HL-60 (cell line): ENCODE data around the gene WIZ.

ENCODE experiments used
- DNase-seq, 2 experiments: peaks; one replicate each; pipeline ENCODE4 v3.0.0-alpha.2; 2010 to 2020; ENCODE audit warnings: low read depth in 1 of 2, low spot score in 1 of 2
- H3K27ac ChIP-seq: fragments of 250-450 bp; sonication (Bioruptor Pico); replicated peaks from 2 replicates; pipeline ENCODE4 v1.5.1; 2020; ENCODE audit warnings: mild to moderate bottlenecking, moderate library complexity
- H3K27me3 ChIP-seq: fragments of 250-450 bp; sonication (Bioruptor Pico); 2 replicates; pipeline ENCODE4 v1.5.1; 2021; ENCODE audit warnings: mild to moderate bottlenecking, moderate library complexity; ENCODE audit not compliant: insufficient read depth, poor library complexity, severe bottlenecking
- H3K4me3 ChIP-seq: replicated peaks from 2 replicates; pipeline ENCODE4 v1.5.1; 2011; ENCODE audit warnings: mild to moderate bottlenecking, control low read depth, low read length; ENCODE audit not compliant: insufficient read depth
- CTCF ChIP-seq: IDR thresholded peaks from one replicate; pipeline ENCODE4 v1.5.1; 2011; ENCODE audit warnings: low read length, control low read depth, inconsistent platforms; ENCODE audit not compliant: insufficient read depth
- GABPA ChIP-seq: IDR thresholded peaks from 2 replicates; pipeline ENCODE4 v1.6.1; 2012; ENCODE audit warnings: low read depth
- POLR2AphosphoS5 ChIP-seq: IDR thresholded peaks from 2 replicates; pipeline ENCODE4 v1.6.1; 2012; ENCODE audit warnings: low read depth
- SPI1 ChIP-seq: IDR thresholded peaks from 2 replicates; pipeline ENCODE4 v1.6.1; 2012; ENCODE audit warnings: low read depth, mild to moderate bottlenecking, borderline replicate concordance
- TF ChIP-seq, protein P1 (sequence below): IDR thresholded peaks from 2 replicates; pipeline ENCODE4 v1.6.1; 2012; ENCODE audit warnings: low read depth; ENCODE audit not compliant: insufficient replicate concordance

Gene WIZ

DNA sequence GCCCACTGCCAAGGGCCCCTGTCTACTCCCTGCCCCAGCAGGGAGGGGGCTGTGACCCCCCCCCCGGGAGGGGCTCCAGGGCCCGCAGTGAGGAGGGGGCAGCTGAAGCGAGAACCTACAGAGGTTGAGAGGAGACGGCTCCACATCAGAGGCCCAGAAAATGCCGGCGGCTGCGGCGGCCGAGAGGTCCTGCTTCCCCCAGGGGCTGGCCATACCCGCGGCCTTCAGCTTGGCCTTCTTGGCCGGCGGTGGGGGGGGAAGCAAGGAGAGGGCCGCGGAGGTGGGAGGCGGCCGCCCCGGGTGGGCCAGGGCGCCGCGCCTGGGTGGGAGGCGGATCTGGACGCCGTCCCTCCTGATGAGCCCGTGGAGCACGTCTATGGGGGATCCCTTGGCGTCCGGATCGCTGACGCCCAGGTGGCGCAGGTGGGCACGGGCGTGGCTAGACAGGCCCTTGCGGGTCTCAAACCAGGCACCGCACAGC is 21.7 kb downstream of the WIZ start:
- DNase-seq: no peak
- Histone ChIP-seq H3K27ac (no peak overlapping the region), H3K27me3 (no peaks in the 10 kb centered on the region), H3K4me3 (no peak overlapping the region)
- TF ChIP-seq POLR2AphosphoS5 (no peak), SPI1 (no peak), CTCF (no peak), GABPA (no peak)
- TF ChIP-seq, protein P1, sequence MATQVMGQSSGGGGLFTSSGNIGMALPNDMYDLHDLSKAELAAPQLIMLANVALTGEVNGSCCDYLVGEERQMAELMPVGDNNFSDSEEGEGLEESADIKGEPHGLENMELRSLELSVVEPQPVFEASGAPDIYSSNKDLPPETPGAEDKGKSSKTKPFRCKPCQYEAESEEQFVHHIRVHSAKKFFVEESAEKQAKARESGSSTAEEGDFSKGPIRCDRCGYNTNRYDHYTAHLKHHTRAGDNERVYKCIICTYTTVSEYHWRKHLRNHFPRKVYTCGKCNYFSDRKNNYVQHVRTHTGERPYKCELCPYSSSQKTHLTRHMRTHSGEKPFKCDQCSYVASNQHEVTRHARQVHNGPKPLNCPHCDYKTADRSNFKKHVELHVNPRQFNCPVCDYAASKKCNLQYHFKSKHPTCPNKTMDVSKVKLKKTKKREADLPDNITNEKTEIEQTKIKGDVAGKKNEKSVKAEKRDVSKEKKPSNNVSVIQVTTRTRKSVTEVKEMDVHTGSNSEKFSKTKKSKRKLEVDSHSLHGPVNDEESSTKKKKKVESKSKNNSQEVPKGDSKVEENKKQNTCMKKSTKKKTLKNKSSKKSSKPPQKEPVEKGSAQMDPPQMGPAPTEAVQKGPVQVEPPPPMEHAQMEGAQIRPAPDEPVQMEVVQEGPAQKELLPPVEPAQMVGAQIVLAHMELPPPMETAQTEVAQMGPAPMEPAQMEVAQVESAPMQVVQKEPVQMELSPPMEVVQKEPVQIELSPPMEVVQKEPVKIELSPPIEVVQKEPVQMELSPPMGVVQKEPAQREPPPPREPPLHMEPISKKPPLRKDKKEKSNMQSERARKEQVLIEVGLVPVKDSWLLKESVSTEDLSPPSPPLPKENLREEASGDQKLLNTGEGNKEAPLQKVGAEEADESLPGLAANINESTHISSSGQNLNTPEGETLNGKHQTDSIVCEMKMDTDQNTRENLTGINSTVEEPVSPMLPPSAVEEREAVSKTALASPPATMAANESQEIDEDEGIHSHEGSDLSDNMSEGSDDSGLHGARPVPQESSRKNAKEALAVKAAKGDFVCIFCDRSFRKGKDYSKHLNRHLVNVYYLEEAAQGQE: no peak

DNA sequence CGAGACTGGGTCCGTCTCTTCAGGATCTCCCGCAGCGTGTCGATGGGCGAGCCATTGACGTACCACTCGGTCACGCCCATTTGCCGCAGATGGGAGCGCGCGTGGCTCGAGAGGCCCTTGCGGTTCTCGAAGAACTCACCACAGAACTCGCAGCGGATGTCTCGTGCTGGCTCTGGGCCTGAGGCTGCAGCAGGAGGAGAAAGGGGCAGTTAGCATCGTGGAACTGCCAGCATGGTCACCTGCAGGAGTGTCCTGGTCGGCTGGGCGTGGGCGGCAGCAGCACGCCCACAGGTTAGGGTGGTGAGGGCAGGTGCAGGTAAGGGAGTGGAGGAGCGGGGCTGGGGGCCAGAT is 22.4 kb downstream of the WIZ start:
- TF ChIP-seq POLR2AphosphoS5 (no peak), CTCF (no peak), SPI1 (no peak), GABPA (no peak)
- TF ChIP-seq, protein P1: no peak

GRCh38 chr19:15426485-15427349 is 23.0 kb downstream of the WIZ start:
- no peak for TF ChIP-seq SPI1
- TF ChIP-seq, protein P1: no peak
- no peak for TF ChIP-seq POLR2AphosphoS5
- TF ChIP-seq CTCF: no peak
- TF ChIP-seq GABPA: no peak
- DNase-seq: no peak
- H3K27ac ChIP-seq: no peak overlapping the region
- no peaks in the 10 kb centered on the region for H3K27me3 ChIP-seq
- no peak overlapping the region for H3K4me3 ChIP-seq

More for the DNA sequence above, 22.4 kb downstream of the WIZ start:
- DNase-seq: no peak
- H3K27ac ChIP-seq: no peak overlapping the region
- H3K4me3 ChIP-seq: no peak overlapping the region
- H3K27me3 ChIP-seq: no peaks in the 10 kb centered on the region
